Ramos (cell line): ENCODE measurements around the gene RAD23B.

Source experiments
- in situ Hi-C: fragments of 300-500 bp; cut with MboI; formaldehyde crosslinking; loops from one replicate; pipeline ENCODE4 v1.14.3; 2022; ENCODE audit warnings: low sequenced_read_pairs; ENCODE audit not compliant: unreplicated experiment

The RAD23B gene

GRCh38 chr9:107266624-107267368 is 16.3 kb upstream of the RAD23B start:
- in situ Hi-C loops = no loop called here

- in situ Hi-C loops = no loop called here
Measured at GRCh38 chr9:107268560-107268959, 14.5 kb upstream of the RAD23B start.

- in situ Hi-C loops = no loop called here
Measured at GRCh38 chr9:107269254-107269653, 13.8 kb upstream of the RAD23B start.

GRCh38 chr9:107269681-107270080 is 13.4 kb upstream of the RAD23B start:
- in situ Hi-C loops = no loop called here

GRCh38 chr9:107270082-107270481 is 13.0 kb upstream of the RAD23B start:
- in situ Hi-C loops = no loop called here

GRCh38 chr9:107270580-107270979 is 12.5 kb upstream of the RAD23B start:
- in situ Hi-C loops = no loop called here

- in situ Hi-C loops = no loop called here
Measured at GRCh38 chr9:107273634-107274033, 9.4 kb upstream of the RAD23B start.

- in situ Hi-C loops = no loop called here
Measured at GRCh38 chr9:107274096-107274495, 9.0 kb upstream of the RAD23B start.

- in situ Hi-C loops = no loop called here
Measured at GRCh38 chr9:107274953-107275422, 8.1 kb upstream of the RAD23B start.

- in situ Hi-C loops = no loop called here
Measured at GRCh38 chr9:107275530-107275929, 7.5 kb upstream of the RAD23B start.

- in situ Hi-C loops = no loop called here
Measured at GRCh38 chr9:107276966-107277710, 5.9 kb upstream of the RAD23B start.

- in situ Hi-C loops = no loop called here
Measured at GRCh38 chr9:107277801-107278200, 5.3 kb upstream of the RAD23B start.

- in situ Hi-C loops = no loop called here
Measured at GRCh38 chr9:107279086-107279485, 4.0 kb upstream of the RAD23B start.

GRCh38 chr9:107280543-107280942 is 2.5 kb upstream of the RAD23B start:
- in situ Hi-C loops = no loop called here

- in situ Hi-C loops = no loop called here
Measured at GRCh38 chr9:107281184-107281583, 1.9 kb upstream of the RAD23B start.

GRCh38 chr9:107281922-107282667 is 984 bp upstream of the RAD23B start:
- in situ Hi-C loops = no loop called here

- in situ Hi-C loops = no loop called here
Measured at GRCh38 chr9:107283623-107284616, 841 bp downstream of the RAD23B start.

- in situ Hi-C loops = no loop called here
Measured at GRCh38 chr9:107284636-107285035, 1.6 kb downstream of the RAD23B start.

- in situ Hi-C loops = no loop called here
Measured at GRCh38 chr9:107285286-107285685, 2.2 kb downstream of the RAD23B start.

GRCh38 chr9:107286057-107286456 is 3.0 kb downstream of the RAD23B start:
- in situ Hi-C loops = no loop called here
